ENCODE data around the gene PERM1.
"Not testable (repeated sequence)": the region's sequence is repeated elsewhere in the genome, so short reads cannot be mapped to it uniquely, and the experiment has no call there.

PERM1 gene

GRCh38 chr1:981955-982558 is at the start of gene PERM1:
TSS of gene PERM1 (minus strand) at chr1:982093. CDS start at chr1:981029, 1,064 bp downstream.
- no peak for DNase-seq (ENCODE audit: low spot score)

GRCh38 chr1:1030867-1031658 is 49.2 kb upstream of the PERM1 start:
- DNase-seq (ENCODE audit: low spot score) = not testable (repeated sequence)

GRCh38 chr1:1027791-1028190 is 45.9 kb upstream of the PERM1 start:
- no peak for DNase-seq (ENCODE audit: low spot score)

- no peak for DNase-seq (ENCODE audit: low spot score)
These were observed 44.9 kb upstream of the PERM1 start for GRCh38 chr1:1026599-1027413.

GRCh38 chr1:1025730-1026129 is 43.8 kb upstream of the PERM1 start:
- no peak for DNase-seq (ENCODE audit: low spot score)

GRCh38 chr1:1024771-1025699 is 43.1 kb upstream of the PERM1 start:
- no peak for DNase-seq (ENCODE audit: low spot score)

GRCh38 chr1:1024149-1024770 is 42.4 kb upstream of the PERM1 start:
- DNase-seq (ENCODE audit: low spot score) = no peak

GRCh38 chr1:1023700-1024099 is 41.8 kb upstream of the PERM1 start:
- DNase-seq (ENCODE audit: low spot score) = no peak

- no peak for DNase-seq (ENCODE audit: low spot score)
These were observed 40.6 kb upstream of the PERM1 start for GRCh38 chr1:1022302-1023009.

- DNase-seq (ENCODE audit: low spot score) = no peak
These were observed 40.0 kb upstream of the PERM1 start for GRCh38 chr1:1021920-1022259.

- peak; percentile 60 for DNase-seq (ENCODE audit: low spot score)
These were observed 39.4 kb upstream of the PERM1 start for GRCh38 chr1:1021010-1021919.

GRCh38 chr1:1020415-1021009 is 38.6 kb upstream of the PERM1 start:
- DNase-seq (ENCODE audit: low spot score) = peak; percentile 63

GRCh38 chr1:1020000-1020404 is 38.1 kb upstream of the PERM1 start, which contains the start of gene AGRN:
TSS of gene AGRN (plus strand) at chr1:1020120. CDS start at chr1:1020173, 53 bp downstream.
- no peak for DNase-seq (ENCODE audit: low spot score)

- peak; percentile 97 for DNase-seq (ENCODE audit: low spot score)
These were observed 37.5 kb upstream of the PERM1 start for GRCh38 chr1:1019122-1019999.

- not testable (repeated sequence) for DNase-seq (ENCODE audit: low spot score)
These were observed 36.4 kb upstream of the PERM1 start for GRCh38 chr1:1018321-1018685.

- DNase-seq (ENCODE audit: low spot score) = not testable (repeated sequence)
These were observed 35.8 kb upstream of the PERM1 start for GRCh38 chr1:1017397-1018320.
